ENCODE data around the gene ZNF436. TPM values are rescaled to one million over a fixed set of nuclear protein-coding genes. Genes with fewer than 3 reads are reported as not detected.

The ZNF436 gene
- 1 to 10 TPM; 5.3 to 6.6 TPM for total RNA-seq

GRCh38 chr1:23369335-23370013, at the start of gene ZNF436:
Gene ZNF436 (minus strand): TSS chr1:23369836. CDS start chr1:23368005, 1,831 bp downstream.
- peaks cover 30% of the 10 kb centered on the region for H3K4me1 Mint-ChIP-seq
- H3K27me3 Mint-ChIP-seq = no peaks in the 10 kb centered on the region
- ATAC-seq (no peak), DNase-seq (peak; percentile 47)
- CTCF ChIA-PET = interaction anchor here (0.7 to 2.7 kb wide), 2 partner anchors 34 to 163 kb away, joined by 3 to 11 read pairs; no protein-coding TSS in a partner anchor
- peaks cover 27% of the 10 kb centered on the region for H3K36me3 Mint-ChIP-seq
- peak within 1 kb of the TSS; percentile 98 for H3K27ac Mint-ChIP-seq
- H3K4me3 Mint-ChIP-seq = peak within 1 kb of the TSS; percentile 91
- H3K9me3 Mint-ChIP-seq (ENCODE audit: low read depth) = peaks cover 7% of the 10 kb centered on the region

DNA sequence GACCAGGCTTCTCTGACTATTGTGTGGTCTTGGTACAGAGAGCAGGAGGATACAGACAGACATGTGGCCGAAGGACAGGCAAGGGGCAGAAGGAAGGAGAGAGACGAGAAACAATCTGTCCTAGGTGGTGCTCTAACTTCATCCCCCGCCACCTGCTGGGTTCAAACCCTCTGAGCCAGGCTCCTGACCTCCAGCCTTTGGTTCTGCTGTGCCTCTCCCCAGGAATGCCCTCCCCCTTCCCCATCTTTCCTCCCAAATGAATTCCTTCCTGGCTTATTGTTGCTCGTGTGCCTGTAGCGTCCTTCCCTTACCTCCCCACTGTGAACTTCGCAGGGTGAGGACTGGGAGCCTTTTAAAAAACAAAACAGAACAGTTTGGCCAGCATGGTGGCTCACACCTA, 49.5 kb upstream of the ZNF436 start:
- Mint-ChIP-seq H3K36me3 (no peaks in the 10 kb centered on the region), H3K27ac (no peak overlapping the region), H3K9me3 (ENCODE audit: low read depth) (no peaks in the 10 kb centered on the region), H3K27me3 (peaks cover 21% of the 10 kb centered on the region), H3K4me3 (no peak overlapping the region), H3K4me1 (peaks cover 20% of the 10 kb centered on the region)
- ATAC-seq (no peak), DNase-seq (no peak)
- CTCF ChIA-PET = interaction anchor here (1.8 kb wide), 1 partner anchor 15 kb away, joined by 6 read pairs; no protein-coding TSS in a partner anchor

DNA sequence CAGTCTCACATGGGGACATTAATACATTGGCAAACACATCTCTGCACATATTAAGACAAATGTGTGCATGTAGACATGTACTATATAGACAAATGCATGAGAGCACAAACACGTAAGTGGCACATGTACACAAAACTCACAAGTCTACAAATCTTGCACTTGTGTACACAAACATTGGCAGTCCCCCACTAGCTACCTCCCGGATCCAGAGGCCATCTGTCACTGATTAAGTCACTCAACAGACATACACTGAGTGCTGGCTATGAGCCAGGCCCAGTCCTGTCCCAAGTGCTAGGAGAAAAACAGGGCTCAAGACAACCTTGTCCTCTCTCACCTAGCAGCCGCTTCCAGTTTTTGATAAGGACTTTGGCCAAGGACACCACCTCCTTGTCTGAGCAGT, 47.9 kb upstream of the ZNF436 start:
- no peak for ATAC-seq
- H3K27me3 Mint-ChIP-seq = peaks cover 8% of the 10 kb centered on the region
- CTCF ChIA-PET = interaction anchor here (1.8 kb wide), 1 partner anchor 14 kb away, joined by 6 read pairs; no protein-coding TSS in a partner anchor
- no peak overlapping the region for H3K4me3 Mint-ChIP-seq
- DNase-seq = no peak
- H3K36me3 Mint-ChIP-seq = no peaks in the 10 kb centered on the region
- peaks cover 8% of the 10 kb centered on the region for H3K4me1 Mint-ChIP-seq
- no peaks in the 10 kb centered on the region for H3K9me3 Mint-ChIP-seq (ENCODE audit: low read depth)
- H3K27ac Mint-ChIP-seq = no peak overlapping the region

GRCh38 chr1:23416964-23417363, 47.3 kb upstream of the ZNF436 start:
- Mint-ChIP-seq H3K4me3 (no peak overlapping the region), H3K9me3 (ENCODE audit: low read depth) (no peaks in the 10 kb centered on the region), H3K36me3 (no peaks in the 10 kb centered on the region), H3K4me1 (peaks cover 2% of the 10 kb centered on the region), H3K27me3 (peaks cover 4% of the 10 kb centered on the region), H3K27ac (no peak overlapping the region)
- DNase-seq (no peak), ATAC-seq (no peak)
- CTCF ChIA-PET = no interaction called here

- CTCF ChIA-PET = interaction anchor here (0.6 kb wide), 1 partner anchor 26 kb away, joined by 3 read pairs; no protein-coding TSS in a partner anchor
- DNase-seq = no peak
- ATAC-seq = no peak
- H3K36me3 Mint-ChIP-seq = no peaks in the 10 kb centered on the region
- no peaks in the 10 kb centered on the region for H3K9me3 Mint-ChIP-seq (ENCODE audit: low read depth)
- peaks cover 5% of the 10 kb centered on the region for H3K4me1 Mint-ChIP-seq
- no peak overlapping the region for H3K4me3 Mint-ChIP-seq
- peaks cover 2% of the 10 kb centered on the region for H3K27me3 Mint-ChIP-seq
- H3K27ac Mint-ChIP-seq = no peak overlapping the region
Observed at GRCh38 chr1:23408797-23409290, 39.2 kb upstream of the ZNF436 start.

- CTCF ChIA-PET = no interaction called here
- Mint-ChIP-seq H3K27me3 (peaks cover 2% of the 10 kb centered on the region), H3K9me3 (ENCODE audit: low read depth) (no peaks in the 10 kb centered on the region), H3K4me1 (peaks cover 16% of the 10 kb centered on the region), H3K27ac (no peak overlapping the region), H3K36me3 (no peaks in the 10 kb centered on the region), H3K4me3 (no peak overlapping the region)
- no peak for DNase-seq
- ATAC-seq = no peak
Observed at GRCh38 chr1:23407016-23407630, 37.5 kb upstream of the ZNF436 start.

DNA sequence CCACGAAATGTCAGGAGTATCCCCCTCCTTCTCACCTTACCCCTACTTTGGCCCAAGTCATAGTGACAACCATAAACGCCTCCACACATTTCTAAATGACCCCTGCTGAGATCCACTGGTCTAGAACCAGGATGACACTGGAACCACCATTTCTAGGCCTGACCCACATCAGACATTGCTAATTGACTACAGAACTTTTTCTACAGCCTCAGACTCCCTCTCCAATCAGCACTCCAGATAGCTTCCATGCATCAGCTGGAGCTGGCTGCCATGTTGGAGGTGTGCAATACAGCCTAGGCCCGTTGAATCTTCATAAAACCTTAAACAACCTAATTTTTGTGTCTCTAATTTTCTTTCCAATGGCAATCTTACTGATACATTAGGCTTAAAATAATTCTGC, 36.3 kb upstream of the ZNF436 start:
- H3K27ac Mint-ChIP-seq = no peak overlapping the region
- DNase-seq (no peak), ATAC-seq (no peak)
- H3K27me3 Mint-ChIP-seq = peaks cover 2% of the 10 kb centered on the region
- peaks cover 16% of the 10 kb centered on the region for H3K4me1 Mint-ChIP-seq
- H3K4me3 Mint-ChIP-seq = no peak overlapping the region
- CTCF ChIA-PET = no interaction called here
- no peaks in the 10 kb centered on the region for H3K36me3 Mint-ChIP-seq
- no peaks in the 10 kb centered on the region for H3K9me3 Mint-ChIP-seq (ENCODE audit: low read depth)

DNA sequence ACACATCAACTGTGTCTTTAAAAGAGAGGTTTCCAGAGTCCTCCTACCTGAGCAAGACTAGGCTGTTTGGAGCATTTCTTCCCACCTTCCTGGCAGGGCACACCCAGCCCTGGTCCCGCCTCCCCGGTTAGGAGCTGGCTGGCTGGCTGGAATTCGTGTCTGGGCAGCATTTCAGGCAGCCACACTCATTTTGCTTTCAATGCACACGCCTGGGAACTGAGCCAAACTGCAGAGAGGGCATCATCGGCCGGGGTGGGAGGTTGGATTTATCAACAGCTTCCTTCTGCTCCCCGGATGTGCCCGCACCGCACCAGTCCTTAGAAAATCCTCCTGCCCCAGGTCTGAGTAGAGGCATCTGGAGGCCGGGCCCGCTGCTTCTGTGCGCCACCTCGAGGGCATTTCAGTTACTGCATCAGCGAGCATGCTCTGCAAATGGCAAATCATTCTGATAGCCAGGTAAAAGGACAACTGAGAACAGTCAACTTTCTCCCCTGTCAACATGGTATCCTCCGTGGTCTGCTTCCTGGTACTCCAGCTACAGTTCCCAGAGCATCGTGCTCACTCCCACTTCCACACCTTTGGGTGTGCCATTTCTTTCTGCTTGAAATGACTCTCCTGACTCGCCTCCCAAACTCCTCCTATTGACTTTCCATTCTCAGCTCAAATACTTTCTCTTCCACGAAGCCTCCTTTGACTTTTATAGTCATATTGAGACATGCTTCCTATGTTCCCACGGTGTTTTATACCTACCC, 34.3 kb upstream of the ZNF436 start:
- no peaks in the 10 kb centered on the region for H3K9me3 Mint-ChIP-seq (ENCODE audit: low read depth)
- DNase-seq (peak; percentile 90), ATAC-seq (peak; percentile 86)
- CTCF ChIA-PET = interaction anchor here (0.6 to 3.3 kb wide), 23 partner anchors 8 to 435 kb away, joined by 3 to 16 read pairs (median 5); partner anchors contain the start of genes HNRNPR and ZNF436
- no peaks in the 10 kb centered on the region for H3K36me3 Mint-ChIP-seq
- H3K4me3 Mint-ChIP-seq = no peak overlapping the region
- peaks cover 16% of the 10 kb centered on the region for H3K4me1 Mint-ChIP-seq
- no peak overlapping the region for H3K27ac Mint-ChIP-seq
- H3K27me3 Mint-ChIP-seq = no peaks in the 10 kb centered on the region

DNA sequence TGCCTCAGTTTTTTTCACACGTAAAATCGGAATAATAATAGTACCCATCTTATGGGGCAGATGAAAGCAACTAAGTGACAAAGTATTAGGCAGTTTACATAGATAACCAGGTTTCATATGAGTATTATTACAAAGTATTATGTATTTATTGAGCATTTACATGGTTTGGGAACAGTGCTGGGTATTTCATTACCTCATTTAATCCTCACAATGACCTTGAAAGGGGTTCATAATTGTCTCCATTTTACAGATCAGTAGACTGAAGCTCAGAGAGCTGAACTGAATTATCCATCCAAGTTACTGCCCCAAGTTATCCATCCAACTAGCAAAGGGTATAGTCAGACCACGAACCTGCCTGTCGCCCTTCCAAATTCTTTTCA, 33.7 kb upstream of the ZNF436 start:
- H3K9me3 Mint-ChIP-seq (ENCODE audit: low read depth) = no peaks in the 10 kb centered on the region
- H3K27me3 Mint-ChIP-seq = no peaks in the 10 kb centered on the region
- H3K4me1 Mint-ChIP-seq = peaks cover 16% of the 10 kb centered on the region
- H3K4me3 Mint-ChIP-seq = no peak overlapping the region
- CTCF ChIA-PET = interaction anchor here (0.6 to 3.3 kb wide), 19 partner anchors 9 to 435 kb away, joined by 3 to 16 read pairs (median 6); partner anchors contain the start of genes HNRNPR and ZNF436
- H3K27ac Mint-ChIP-seq = no peak overlapping the region
- no peak for DNase-seq
- ATAC-seq = no peak
- H3K36me3 Mint-ChIP-seq = no peaks in the 10 kb centered on the region

GRCh38 chr1:23403038-23403336, 33.4 kb upstream of the ZNF436 start:
- Mint-ChIP-seq H3K36me3 (no peaks in the 10 kb centered on the region), H3K9me3 (ENCODE audit: low read depth) (no peaks in the 10 kb centered on the region), H3K4me1 (peaks cover 16% of the 10 kb centered on the region), H3K27ac (no peak overlapping the region), H3K4me3 (no peak overlapping the region), H3K27me3 (no peaks in the 10 kb centered on the region)
- ATAC-seq (no peak), DNase-seq (no peak)
- CTCF ChIA-PET = interaction anchor here (1.1 to 3.3 kb wide), 11 partner anchors 9 to 304 kb away, joined by 3 to 16 read pairs (median 6); partner anchors contain the start of gene ZNF436

GRCh38 chr1:23402286-23403037, 32.8 kb upstream of the ZNF436 start:
- CTCF ChIA-PET = interaction anchor here (0.7 to 3.3 kb wide), 12 partner anchors 8 to 303 kb away, joined by 3 to 16 read pairs (median 5); partner anchors contain the start of gene ZNF436
- Mint-ChIP-seq H3K27ac (no peak overlapping the region), H3K27me3 (no peaks in the 10 kb centered on the region), H3K4me3 (no peak overlapping the region), H3K9me3 (ENCODE audit: low read depth) (no peaks in the 10 kb centered on the region), H3K36me3 (no peaks in the 10 kb centered on the region), H3K4me1 (peaks cover 16% of the 10 kb centered on the region)
- ATAC-seq (no peak), DNase-seq (no peak)

DNA sequence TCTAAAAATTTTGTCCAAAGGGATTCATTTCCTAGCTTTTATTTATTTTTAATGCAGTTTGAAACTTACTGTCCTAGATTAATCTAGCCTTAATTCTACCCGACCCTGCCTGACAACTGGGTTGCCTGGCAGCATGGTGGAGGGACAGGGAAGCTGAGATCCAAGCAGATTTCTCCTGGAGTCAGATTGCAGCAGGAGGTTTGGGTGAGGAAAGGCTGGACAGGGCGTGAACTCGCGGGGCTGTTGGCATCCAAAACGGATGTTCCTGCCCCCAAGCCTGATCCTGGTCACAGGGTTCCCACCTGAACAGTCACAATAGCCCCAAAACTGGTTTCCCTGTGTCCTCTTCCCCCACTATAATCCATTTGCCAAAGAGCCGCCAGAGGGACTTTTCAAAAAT, 31.7 kb upstream of the ZNF436 start:
- CTCF ChIA-PET = no interaction called here
- H3K4me3 Mint-ChIP-seq = no peak overlapping the region

More for the DNA sequence above, 31.7 kb upstream of the ZNF436 start:
- Mint-ChIP-seq H3K4me1 (peaks cover 16% of the 10 kb centered on the region), H3K36me3 (no peaks in the 10 kb centered on the region), H3K9me3 (ENCODE audit: low read depth) (no peaks in the 10 kb centered on the region), H3K27ac (no peak overlapping the region), H3K27me3 (no peaks in the 10 kb centered on the region)
- DNase-seq = no peak
- ATAC-seq = no peak
